ENCODE results near the gene AXL. TPM values are rescaled to one million over a fixed set of nuclear protein-coding genes. Genes with fewer than 3 reads are reported as not detected.

The AXL gene
- total and polyA plus RNA-seq, 2 of the 8 experiments (the other 6 are each of a cell fraction or from before 2014, with no cell fraction given) = 35.3 to 51.0 TPM

DNA sequence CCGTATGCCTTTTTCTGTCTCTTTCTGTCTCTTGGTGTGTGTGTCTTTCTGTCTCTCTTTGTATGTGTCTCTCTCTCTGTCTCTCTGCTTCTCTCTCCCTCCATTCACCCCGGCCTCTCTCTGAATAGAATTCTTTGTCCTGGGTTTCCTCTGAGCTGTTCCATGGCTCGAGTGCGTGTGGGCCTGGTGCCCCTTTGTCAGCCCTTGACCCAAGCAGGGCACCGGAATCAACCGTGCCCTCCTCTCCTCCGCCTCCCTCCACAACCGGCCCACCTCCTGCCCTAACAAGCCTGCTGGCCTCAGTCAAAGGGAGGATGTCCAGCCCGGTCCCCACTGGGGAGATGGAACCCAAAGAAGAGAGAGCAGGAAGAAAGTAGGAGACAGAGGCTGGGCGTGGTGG, 3.2 kb downstream of the AXL start:
- Histone ChIP-seq H3K9me3 (ENCODE audit: insufficient read depth in 2 of 2, low read depth in 1 of 2, low read length in 1 of 2) (no peaks in the 10 kb centered on the region), H4K5ac (ENCODE audit: insufficient read length, low read depth, low read length) (no peak overlapping the region), H3K4me1 (replicated peaks in 1 of 4; ENCODE audit: control insufficient read depth in 3 of 4, insufficient read depth in 4 of 4, low read length in 3 of 4) (peaks cover 8 to 35% (median 25%) of the 10 kb centered on the region in 4 experiments), H4K91ac (replicated peaks; ENCODE audit: insufficient read length, low read length) (peak overlapping the region; percentile 61), H3K14ac (ENCODE audit: insufficient read length) (no peak overlapping the region), H3K23ac (ENCODE audit: insufficient read length) (no peak overlapping the region), H3K56ac (replicated peaks; ENCODE audit: insufficient read length, low read depth, low read length) (no peak overlapping the region), H3K9ac (replicated peaks in 1 of 4; ENCODE audit: extremely low read depth in 1 of 4, low read depth in 3 of 4, low read length in 3 of 4) (no peak overlapping the region), H3K27me3 (replicated peaks in 1 of 4; ENCODE audit: control insufficient read depth in 3 of 4, extremely low read depth in 1 of 4, insufficient read depth in 3 of 4, low read length in 3 of 4) (no peaks in the 10 kb centered on the region), H4K8ac (ENCODE audit: extremely low read depth, insufficient read depth, low read length) (no peak overlapping the region), H3K18ac (ENCODE audit: extremely low read depth, low read length) (no peak overlapping the region), H2BK15ac (ENCODE audit: low read length) (0 out of 2 replicates have a peak overlapping the region, but pooled peaks have one; percentile 8), H4K20me1 (replicated peaks in 1 of 2; ENCODE audit: control insufficient read depth in 1 of 2, insufficient read depth in 2 of 2, low read length in 2 of 2) (no peaks in the 10 kb centered on the region), H3K36me3 (ENCODE audit: control insufficient read depth in 2 of 4, insufficient read depth in 4 of 4, low read length in 3 of 4) (peaks cover 0 to 14% (median 3%) of the 10 kb centered on the region in 4 experiments; a peak in 4 of 8 replicates), H2BK12ac (ENCODE audit: low read depth, low read length) (peak overlapping the region; percentile 4; the same call in 1 of the 2 replicates), H3K79me2 (ENCODE audit: control insufficient read depth in 1 of 2, insufficient read depth in 2 of 2, low read length in 2 of 2) (peaks cover 0 to 22% of the 10 kb centered on the region in 2 experiments; a peak in 2 of 4 replicates), H2BK120ac (replicated peaks; ENCODE audit: low read depth, low read length) (no peak overlapping the region), H2BK5ac (ENCODE audit: low read depth, low read length) (0 out of 2 replicates have a peak overlapping the region, but pooled peaks have one; percentile 18), H3K4ac (replicated peaks; ENCODE audit: insufficient read length, low read depth, low read length) (no peak overlapping the region), H3K4me3 (ENCODE audit: extremely low read depth in 1 of 4, insufficient read depth in 2 of 4, low read depth in 3 of 4, low read length in 4 of 4) (no peak overlapping the region), H3K23me2 (ENCODE audit: low read depth, low read length) (peaks cover 14% of the 10 kb centered on the region), H3K4me2 (ENCODE audit: insufficient read depth in 1 of 2, low read depth in 2 of 2, low read length in 2 of 2) (no peak overlapping the region), H2BK20ac (ENCODE audit: low read length) (no peak overlapping the region), H3K79me1 (ENCODE audit: low read depth, low read length) (peaks cover 7% of the 10 kb centered on the region), H2AK5ac (ENCODE audit: low read depth, low read length) (no peak overlapping the region), H3K27ac (ENCODE audit: low read depth, low read length) (no peak overlapping the region), H2AFZ (ENCODE audit: low read length) (no peak overlapping the region)
- WGBS, 2 experiments (ENCODE audit: extremely low coverage in 1 of 2, insufficient coverage in 1 of 2, insufficient read length in 1 of 2, insufficient replicate concordance in 2 of 2, low coverage in 1 of 2, low lambda C conversion rate in 2 of 2, missing lambda C conversion rate in 1 of 2) = 96% methylated on average over 8 of the region's 10 CpGs; no CpG with 5 or more reads in 1 of the 2 experiments
- DNase-seq (ENCODE audit: low read depth in 1 of 2, low spot score in 2 of 2) (no peak), FAIRE-seq (no peak)
- CTCF ChIA-PET (ENCODE audit: partially characterized antibody) = interaction anchor here (0.8 to 1.3 kb wide), 3 partner anchors 39 to 60 kb away, joined by 3 to 4 read pairs (median 3); no protein-coding TSS in a partner anchor
- POLR2A ChIA-PET (ENCODE audit: partially characterized antibody) = interaction anchor here (0.7 to 1.4 kb wide), 5 partner anchors 11 to 86 kb away, joined by 3 to 11 read pairs (median 3); partner anchors contain the start of gene HNRNPUL1
- no peak for TF ChIP-seq CHD2 (IDR thresholded peaks at IDR 0.05; ENCODE audit: low read length)
- no peak for TF ChIP-seq BRCA1 (IDR thresholded peaks at IDR 0.05; ENCODE audit: low read depth, low read length)
- TF ChIP-seq EP300 (IDR thresholded peaks at IDR 0.05; ENCODE audit: borderline replicate concordance in 1 of 2, low read depth in 2 of 2, low read length in 2 of 2) = no peak
- TF ChIP-seq SIRT6 (IDR thresholded peaks at IDR 0.05; ENCODE audit: low read length) = no peak
- TF ChIP-seq KDM1A (IDR thresholded peaks at IDR 0.05; ENCODE audit: borderline replicate concordance, low read length) = no peak
- TF ChIP-seq RNF2 (IDR thresholded peaks at IDR 0.05; ENCODE audit: borderline replicate concordance, low read depth, low read length, missing control alignments, poor library complexity, severe bottlenecking) = no peak
- TF ChIP-seq NRF1 (IDR thresholded peaks at IDR 0.05; ENCODE audit: low read depth, low read length) = no peak
- TF ChIP-seq TAF1 (IDR thresholded peaks at IDR 0.05; ENCODE audit: low read depth, low read length) = no peak
- TF ChIP-seq, protein P1, sequence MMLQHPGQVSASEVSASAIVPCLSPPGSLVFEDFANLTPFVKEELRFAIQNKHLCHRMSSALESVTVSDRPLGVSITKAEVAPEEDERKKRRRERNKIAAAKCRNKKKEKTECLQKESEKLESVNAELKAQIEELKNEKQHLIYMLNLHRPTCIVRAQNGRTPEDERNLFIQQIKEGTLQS (IDR thresholded peaks at IDR 0.05; ENCODE audit: insufficient read depth, low read depth, low read length) = no peak
- no peak for TF ChIP-seq SAP30 (IDR thresholded peaks at IDR 0.05; ENCODE audit: insufficient read depth, insufficient replicate concordance, low read length)
- no peak for TF ChIP-seq PHF8 (conservative IDR thresholded peaks at IDR 0.05; ENCODE audit: low read depth, low read length)

Data from H1 (cell line).